Trophoblast cell (in vitro differentiated cells and primary cell): Measurements from ENCODE around the gene ZNF490.

Experiments used
- DNase-seq, 2 donors: peaks; one replicate each; pipeline ENCODE4 v3.0.0-alpha.2; 2016
- H2AFZ ChIP-seq: 2 replicates; pipeline ENCODE4 v1.6.1; 2013; ENCODE audit warnings: low read length, moderate library complexity, mild to moderate bottlenecking; ENCODE audit not compliant: insufficient read depth, poor library complexity
- H2AK5ac ChIP-seq: 2 replicates; pipeline ENCODE4 v1.6.1; 2013; ENCODE audit warnings: mild to moderate bottlenecking, low read length
- H2BK120ac ChIP-seq: 2 replicates; pipeline ENCODE4 v1.6.1; 2013; ENCODE audit warnings: low read length, mild to moderate bottlenecking, moderate library complexity; ENCODE audit not compliant: insufficient read depth, poor library complexity
- H2BK12ac ChIP-seq: 2 replicates; pipeline ENCODE4 v1.6.1; 2013; ENCODE audit warnings: mild to moderate bottlenecking, low read length, moderate library complexity
- H2BK5ac ChIP-seq: 2 replicates; pipeline ENCODE4 v1.6.1; 2013; ENCODE audit warnings: low read length, low read depth, moderate library complexity, mild to moderate bottlenecking; ENCODE audit not compliant: poor library complexity
- H3K14ac ChIP-seq: 2 replicates; pipeline ENCODE4 v1.6.1; 2013; ENCODE audit warnings: mild to moderate bottlenecking, low read length
- H3K18ac ChIP-seq: 2 replicates; pipeline ENCODE4 v1.6.1; 2013; ENCODE audit warnings: mild to moderate bottlenecking, low read length
- H3K23ac ChIP-seq: 2 replicates; pipeline ENCODE4 v1.6.1; 2013; ENCODE audit warnings: low read length
- H3K27ac ChIP-seq: 2 replicates; pipeline ENCODE4 v1.5.1; 2013; ENCODE audit warnings: low read depth, mild to moderate bottlenecking, inconsistent platforms, low read length, moderate library complexity
- H3K27me3 ChIP-seq: 2 replicates; pipeline ENCODE4 v1.6.1; 2013; ENCODE audit warnings: inconsistent platforms, mild to moderate bottlenecking, low read length, moderate library complexity; ENCODE audit not compliant: insufficient read depth
- H3K36me3 ChIP-seq, 2 experiments: 1 replicate in 1 of 2; 2 replicates in 1 of 2; pipeline ENCODE4 v1.6.1; 2013; ENCODE audit warnings: low read length in 2 of 2, mild to moderate bottlenecking in 2 of 2, moderate library complexity in 1 of 2; ENCODE audit not compliant: insufficient read depth in 2 of 2, control insufficient read depth in 1 of 2
- H3K4ac ChIP-seq: 2 replicates; pipeline ENCODE4 v1.6.1; 2013; ENCODE audit warnings: low read depth, mild to moderate bottlenecking, low read length, moderate library complexity
- H3K4me1 ChIP-seq, 2 experiments: 1 replicate in 1 of 2; 2 replicates in 1 of 2; pipeline ENCODE4 v1.6.1; 2013; ENCODE audit warnings: low read length in 2 of 2, mild to moderate bottlenecking in 2 of 2, moderate library complexity in 1 of 2; ENCODE audit not compliant: insufficient read depth in 2 of 2, control insufficient read depth in 1 of 2
- H3K4me2 ChIP-seq: 2 replicates; pipeline ENCODE4 v1.6.1; 2013; ENCODE audit warnings: inconsistent platforms, mild to moderate bottlenecking, low read length, moderate library complexity
- H3K4me3 ChIP-seq: 2 replicates; pipeline ENCODE4 v1.5.1; 2013; ENCODE audit warnings: mild to moderate bottlenecking, low read depth, low read length, inconsistent platforms
- H3K79me1 ChIP-seq: one replicate; pipeline ENCODE4 v1.6.1; 2013; ENCODE audit warnings: low read length
- H3K79me2 ChIP-seq: 2 replicates; pipeline ENCODE4 v1.6.1; 2013; ENCODE audit warnings: low read length, mild to moderate bottlenecking; ENCODE audit not compliant: control insufficient read depth, insufficient read depth, poor library complexity
- H3K9ac ChIP-seq: 2 replicates; pipeline ENCODE4 v1.6.1; 2013; ENCODE audit warnings: mild to moderate bottlenecking, low read length
- H3K9me3 ChIP-seq: 2 replicates; pipeline ENCODE4 v1.6.1; 2013; ENCODE audit warnings: low read depth, mild to moderate bottlenecking, control low read depth, inconsistent platforms, low read length; ENCODE audit not compliant: insufficient read depth
- H4K12ac ChIP-seq: 2 replicates; pipeline ENCODE4 v1.6.1; 2013; ENCODE audit warnings: low read depth, mild to moderate bottlenecking, low read length, moderate library complexity
- H4K8ac ChIP-seq: 2 replicates; pipeline ENCODE4 v1.6.1; 2013; ENCODE audit warnings: low read depth, mild to moderate bottlenecking, low read length, moderate library complexity
- H4K91ac ChIP-seq: one replicate; pipeline ENCODE4 v1.6.1; 2013; ENCODE audit warnings: low read depth, mild to moderate bottlenecking, low read length, moderate library complexity
- WGBS: extraction: QIAGEN DNeasy Blood & Tissue Kit; methylation state at CpG from one replicate; pipeline ENCODE4 v1.1.7; 2013; ENCODE audit warnings: missing lambda C conversion rate; ENCODE audit not compliant: insufficient read length, insufficient coverage; ENCODE audit errors: extremely low coverage; 5-methylcytosine and 5-hydroxymethylcytosine counted together

The ZNF490 gene

DNA sequence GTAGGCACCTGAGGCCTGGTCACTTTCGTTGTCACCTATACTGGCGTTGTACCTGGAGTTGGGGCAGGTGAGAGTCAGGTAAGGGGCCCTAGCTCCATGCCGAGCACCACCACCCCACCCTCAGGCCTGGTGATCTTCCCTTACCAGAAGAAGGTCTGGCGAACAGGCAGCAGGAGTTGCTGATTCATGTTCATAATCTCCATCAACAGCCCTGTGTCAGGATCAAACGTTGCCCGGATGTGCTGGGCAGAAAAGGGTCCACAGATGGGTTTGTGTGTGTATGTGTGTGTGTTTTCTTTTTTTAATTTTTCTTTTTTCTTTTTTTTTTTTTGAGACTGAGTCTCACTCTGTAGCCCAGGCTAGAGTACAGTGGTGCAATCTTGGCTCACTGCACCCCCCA lies 41.6 kb upstream of the ZNF490 start:
- Histone ChIP-seq H2AK5ac (no peak overlapping the region), H3K23ac (no peak overlapping the region), H3K36me3 (peaks cover 31 to 34% of the 10 kb centered on the region in 2 experiments), H3K18ac (no peak overlapping the region), H2BK5ac (no peak overlapping the region), H2BK12ac (no peak overlapping the region), H3K4ac (no peak overlapping the region), H3K14ac (no peak overlapping the region), H3K4me3 (no peak overlapping the region), H3K4me2 (no peak overlapping the region), H2AFZ (no peak overlapping the region), H4K12ac (no peak overlapping the region), H2BK120ac (no peak overlapping the region), H3K9ac (no peak overlapping the region), H3K79me2 (no peaks in the 10 kb centered on the region), H4K91ac (no peak overlapping the region), H3K9me3 (peaks cover 2% of the 10 kb centered on the region), H4K8ac (no peak overlapping the region), H3K4me1 (no peaks in the 10 kb centered on the region), H3K27ac (no peak overlapping the region), H3K27me3 (no peaks in the 10 kb centered on the region), H3K79me1 (no peaks in the 10 kb centered on the region)
- no CpG with 5 or more reads among the region's 6 CpGs for WGBS
- no peak for DNase-seq

DNA sequence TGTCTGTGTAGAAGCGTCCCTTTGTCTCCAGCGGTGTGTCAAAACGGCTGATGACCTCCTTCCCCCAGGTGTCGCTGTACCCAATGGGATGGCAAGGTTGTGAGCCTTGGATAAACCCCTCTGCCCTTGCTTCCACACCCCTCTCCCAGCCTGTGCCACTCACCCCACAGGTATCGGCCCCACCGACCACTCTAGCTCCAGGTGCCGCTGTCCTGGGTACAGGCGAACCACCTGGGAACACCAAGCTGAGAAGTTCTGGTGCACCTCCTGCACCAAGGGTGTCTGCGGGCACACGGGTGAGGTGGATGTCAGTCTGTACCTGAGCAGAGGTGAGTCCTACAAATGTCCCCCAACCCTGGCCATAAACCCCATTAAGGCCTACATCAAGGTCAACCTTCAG lies 39.3 kb upstream of the ZNF490 start:
- Histone ChIP-seq H3K14ac (no peak overlapping the region), H3K4me1 (no peaks in the 10 kb centered on the region), H3K9ac (no peak overlapping the region), H2AFZ (no peak overlapping the region), H3K27ac (no peak overlapping the region), H3K23ac (no peak overlapping the region), H3K18ac (no peak overlapping the region), H3K4me3 (peak overlapping the region; percentile 30), H3K79me2 (no peaks in the 10 kb centered on the region), H3K4me2 (no peak overlapping the region), H2AK5ac (no peak overlapping the region), H3K79me1 (no peaks in the 10 kb centered on the region), H3K27me3 (no peaks in the 10 kb centered on the region), H2BK120ac (no peak overlapping the region), H3K4ac (no peak overlapping the region), H4K91ac (no peak overlapping the region), H2BK5ac (no peak overlapping the region), H4K12ac (no peak overlapping the region), H3K36me3 (peaks cover 14 to 18% of the 10 kb centered on the region in 2 experiments), H2BK12ac (no peak overlapping the region), H4K8ac (no peak overlapping the region), H3K9me3 (peaks cover 2% of the 10 kb centered on the region)
- no CpG with 5 or more reads among the region's 10 CpGs for WGBS
- DNase-seq: no peak

DNA sequence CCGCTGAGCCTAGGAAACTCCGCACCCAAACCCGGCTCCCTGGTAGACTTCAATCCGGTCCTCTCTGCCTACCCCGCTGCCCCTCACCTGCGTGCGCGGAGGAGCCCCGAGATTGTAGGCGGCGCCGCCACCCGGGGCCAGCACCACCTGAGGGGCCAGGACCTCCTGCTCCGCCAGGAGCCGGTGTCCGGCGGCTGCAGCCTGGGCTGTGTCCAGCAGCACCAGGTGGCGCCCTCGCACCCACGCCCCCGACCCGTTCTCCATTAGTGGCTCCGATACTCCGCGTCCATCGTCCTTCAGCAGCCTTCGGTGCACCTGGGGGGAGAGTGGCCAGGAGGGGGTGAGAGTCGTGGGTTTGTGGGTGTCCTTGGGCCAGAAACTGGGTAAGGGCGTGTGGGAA lies 37.5 kb upstream of the ZNF490 start:
- Histone ChIP-seq H3K4me3 (no peak overlapping the region), H3K27me3 (no peaks in the 10 kb centered on the region), H3K79me1 (no peaks in the 10 kb centered on the region), H3K36me3 (peaks cover 12 to 13% of the 10 kb centered on the region in 2 experiments), H4K91ac (no peak overlapping the region), H3K9ac (no peak overlapping the region), H2BK120ac (no peak overlapping the region), H3K23ac (no peak overlapping the region), H3K9me3 (peaks cover 2% of the 10 kb centered on the region), H3K79me2 (no peaks in the 10 kb centered on the region), H3K4me1 (no peaks in the 10 kb centered on the region), H2AFZ (no peak overlapping the region), H3K4ac (no peak overlapping the region), H2BK12ac (no peak overlapping the region), H4K8ac (no peak overlapping the region), H3K4me2 (no peak overlapping the region), H3K18ac (no peak overlapping the region), H3K27ac (no peak overlapping the region), H4K12ac (no peak overlapping the region), H3K14ac (no peak overlapping the region), H2BK5ac (no peak overlapping the region), H2AK5ac (no peak overlapping the region)
- DNase-seq: peak; percentile 21 to 34
- WGBS: no CpG with 5 or more reads among the region's 29 CpGs

DNA sequence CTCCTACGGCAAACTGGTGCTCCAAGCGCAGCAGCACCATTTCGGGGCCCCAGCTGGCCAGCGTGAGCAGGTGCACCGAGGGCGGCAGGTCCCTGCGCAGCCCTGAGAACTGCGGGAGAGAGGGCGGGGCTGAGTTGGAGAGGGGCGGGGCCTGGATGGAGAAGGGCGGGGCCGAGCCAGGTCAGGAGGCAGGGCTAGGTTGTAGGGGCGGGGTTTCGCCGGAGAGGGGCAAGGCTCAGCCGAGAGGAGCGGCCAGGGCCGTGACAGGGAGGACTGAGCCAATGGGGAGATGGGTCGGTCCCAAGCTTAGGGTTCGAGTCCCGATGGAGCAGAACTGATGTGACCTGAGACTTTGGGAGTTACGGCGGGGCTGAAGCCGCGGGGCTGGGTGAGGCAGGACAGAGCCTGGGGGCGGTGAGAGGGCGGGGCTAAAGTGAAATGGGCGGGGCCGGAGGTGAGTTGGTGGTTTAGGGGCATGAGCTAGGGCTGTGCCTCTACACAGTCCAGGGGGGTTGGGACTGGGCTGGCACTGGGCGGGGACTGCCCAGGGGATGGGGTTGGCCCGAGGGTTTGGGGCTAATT lies 37.0 kb upstream of the ZNF490 start:
- H3K79me1 ChIP-seq: no peaks in the 10 kb centered on the region
- no peak overlapping the region for H4K8ac ChIP-seq
- peaks cover 12 to 13% of the 10 kb centered on the region in 2 experiments for H3K36me3 ChIP-seq
- H2BK5ac ChIP-seq: no peak overlapping the region
- no peak overlapping the region for H3K4me3 ChIP-seq
- no CpG with 5 or more reads among the region's 31 CpGs for WGBS
- no peak overlapping the region for H4K12ac ChIP-seq
- H4K91ac ChIP-seq: no peak overlapping the region
- H3K23ac ChIP-seq: no peak overlapping the region
- H2AK5ac ChIP-seq: no peak overlapping the region
- peaks cover 2% of the 10 kb centered on the region for H3K9me3 ChIP-seq
- H3K27me3 ChIP-seq: no peaks in the 10 kb centered on the region
- DNase-seq: peak; percentile 65 to 68
- no peak overlapping the region for H2BK12ac ChIP-seq
- no peak overlapping the region for H3K4me2 ChIP-seq
- H3K14ac ChIP-seq: no peak overlapping the region
- no peak overlapping the region for H3K18ac ChIP-seq
- H3K4me1 ChIP-seq: no peaks in the 10 kb centered on the region
- no peak overlapping the region for H2BK120ac ChIP-seq
- H3K27ac ChIP-seq: no peak overlapping the region
- no peaks in the 10 kb centered on the region for H3K79me2 ChIP-seq
- H3K9ac ChIP-seq: no peak overlapping the region
- no peak overlapping the region for H2AFZ ChIP-seq
- H3K4ac ChIP-seq: no peak overlapping the region
